OCI-LY1 (cell line): ENCODE results near the gene GRID2.

Experiments
- CTCF ChIP-seq: fragments of 200-600 bp; sonication (generic), shearing (Covaris generic); IDR thresholded peaks from 2 replicates; pipeline ENCODE4 v1.5.1; 2017; ENCODE audit warnings: mild to moderate bottlenecking, antibody characterized with exemption, low read length, moderate library complexity, mixed read lengths
- EZH2 ChIP-seq: fragments of 200-600 bp; sonication (generic), shearing (Covaris generic); IDR thresholded peaks from 2 replicates; pipeline ENCODE4 v1.8.0; 2017; ENCODE audit warnings: borderline replicate concordance, mixed run types, mild to moderate bottlenecking, antibody characterized with exemption, low read length, moderate library complexity, mixed read lengths

GRCh38 chr4:92265021-92265420 is 38.7 kb upstream of the GRID2 start:
- TF ChIP-seq CTCF (no peak), EZH2 (no peak)
